Ovary (tissue), 9 donors: Measurements from ENCODE around the gene VPS29. TPM values are rescaled to one million over a fixed set of nuclear protein-coding genes. Genes with fewer than 3 reads are reported as not detected.
"Not testable (repeated sequence)": the region's sequence is repeated elsewhere in the genome, so short reads cannot be mapped to it uniquely, and the experiment has no call there.

Experiments used
- DNase-seq, 5 donors: peaks; one replicate each; pipeline ENCODE4 v3.0.0-alpha.2; 2019 to 2020
- H3K27ac ChIP-seq, 2 donors: fragments of 200-600 bp; one replicate each; pipeline versions ENCODE4 v1.5.1 to v1.8.0; 2019 to 2022
- H3K27me3 ChIP-seq: fragments of 200-600 bp; one replicate; pipeline ENCODE4 v1.8.0; 2022
- H3K36me3 ChIP-seq: fragments of 200-600 bp; sonication (generic); one replicate; pipeline ENCODE4 v1.5.1; 2019
- H3K4me1 ChIP-seq: one replicate; pipeline ENCODE4 v1.8.1; 2013; ENCODE audit warnings: mild to moderate bottlenecking, moderate library complexity; ENCODE audit not compliant: insufficient read depth
- H3K4me3 ChIP-seq: fragments of 200-600 bp; sonication (generic); one replicate; pipeline ENCODE4 v1.5.1; 2017
- H3K9me3 ChIP-seq, 2 donors: fragments of 200-600 bp in 1 of 2; sonication (generic) in 1 of 2; one replicate each; pipeline versions ENCODE4 v1.5.1 to v1.8.1; 2013 to 2019; ENCODE audit warnings: mild to moderate bottlenecking in 1 of 2, moderate library complexity in 1 of 2
- EP300 ChIP-seq: sonication (generic); formaldehyde crosslinking; IDR thresholded peaks from one replicate; pipeline ENCODE4 v1.6.1; 2017; ENCODE audit warnings: antibody characterized with exemption
- POLR2A ChIP-seq: fragments of 450-650 bp; IDR thresholded peaks from one replicate; pipeline ENCODE4 v1.6.1; 2017; ENCODE audit warnings: antibody characterized with exemption, mild to moderate bottlenecking, moderate library complexity
- WGBS, 3 donors: extraction: QIAGEN DNeasy Blood & Tissue Kit in 1 of 3; methylation state at CpG; one replicate each; pipeline versions ENCODE4 v1.1.5 to v1.1.7; 2013 to 2017; 5-methylcytosine and 5-hydroxymethylcytosine counted together
- intact Hi-C, 4 donors: fragments of 100-400 bp; cut with DNase I; formaldehyde crosslinking; loops; one replicate each; pipeline versions ENCODE4 v1.11.0 to v1.15.1; 2022 to 2023
- polyA plus RNA-seq, 2 donors: library from polyadenylated mRNA; stranded (reverse); fragments of 200-250 nt in 1 of 2; fragments of 350-450 nt in 1 of 2; fragmentation: Illumina TruSeq in 1 of 2; extraction: RNeasy Lipid Tissue Mini Kit (QIAGEN cat#74804) in 1 of 2; gene quantifications; one replicate each; pipeline ENCODE4 v1.2.3, GENCODE V29; 2013 to 2014
- total RNA-seq, 7 donors: library from RNA; depleted of rRNA in 2 of 7; stranded (reverse); fragments of >200 nt in 2 of 7; fragmentation: NEBNext Ultra II Directional in 3 of 7; extraction: Animal tissue kit (Norgen Biotek cat#: 25700) in 3 of 7; gene quantifications; one replicate each; pipeline versions ENCODE4 v1.1.0 to v1.2.4, GENCODE V29; 2016 to 2023
- TF ChIP-seq, protein P1 (sequence below), 3 donors: fragments of 450-650 bp in 2 of 3; fragments of 200-600 bp in 1 of 3; IDR thresholded peaks; one replicate each; pipeline versions ENCODE4 v1.5.1 to v1.8.0; 2016 to 2022; ENCODE audit warnings: antibody characterized with exemption in 3 of 3, mild to moderate bottlenecking in 1 of 3
- donor health status: DM: no; HTN: no; CAD: no; lungs with moderate emphysema.
- donor health status: DM: no; HTN: no; CAD: no.
- donor health status: Bipolar disorder and iron deficiency.
- donor health status: DM: yes; HTN: yes; CAD: no.
- donor health status: DM: no; HTN: no; CAD: no.
- donor health status: DM: yes; HTN: yes; CAD: no.

The VPS29 gene
- total and polyA plus RNA-seq, 9 donors = 51.3 to 134 (median 82.8) TPM

DNA sequence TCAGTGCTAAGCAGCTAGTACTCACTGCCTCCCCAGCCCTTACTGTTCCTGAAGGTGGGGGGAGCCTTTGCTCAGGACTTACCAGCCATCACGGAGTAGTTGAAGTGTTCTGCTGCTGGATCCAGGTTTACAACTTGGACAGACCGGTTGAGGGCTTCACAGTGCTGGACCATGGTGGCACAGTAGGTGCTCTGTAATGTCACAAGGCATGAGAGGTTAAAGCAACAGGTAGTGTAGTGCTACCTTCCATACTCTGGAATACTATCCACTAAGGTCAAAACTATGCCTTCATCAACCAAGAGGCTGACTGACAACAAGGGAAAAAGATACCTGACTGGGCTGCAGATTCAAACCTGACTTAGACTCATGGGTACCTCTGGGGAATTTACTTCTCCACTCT is 36.9 kb downstream of the VPS29 start:
- H3K36me3 ChIP-seq = no peaks in the 10 kb centered on the region
- H3K9me3 ChIP-seq = no peaks in the 10 kb centered on the region
- H3K27ac ChIP-seq = no peak overlapping the region
- peaks cover 8% of the 10 kb centered on the region for H3K4me1 ChIP-seq
- WGBS, 3 donors = 79 to 85% (median 82%) methylated on average over 2 of the region's 2 CpGs
- H3K27me3 ChIP-seq = no peaks in the 10 kb centered on the region
- TF ChIP-seq, protein P1, sequence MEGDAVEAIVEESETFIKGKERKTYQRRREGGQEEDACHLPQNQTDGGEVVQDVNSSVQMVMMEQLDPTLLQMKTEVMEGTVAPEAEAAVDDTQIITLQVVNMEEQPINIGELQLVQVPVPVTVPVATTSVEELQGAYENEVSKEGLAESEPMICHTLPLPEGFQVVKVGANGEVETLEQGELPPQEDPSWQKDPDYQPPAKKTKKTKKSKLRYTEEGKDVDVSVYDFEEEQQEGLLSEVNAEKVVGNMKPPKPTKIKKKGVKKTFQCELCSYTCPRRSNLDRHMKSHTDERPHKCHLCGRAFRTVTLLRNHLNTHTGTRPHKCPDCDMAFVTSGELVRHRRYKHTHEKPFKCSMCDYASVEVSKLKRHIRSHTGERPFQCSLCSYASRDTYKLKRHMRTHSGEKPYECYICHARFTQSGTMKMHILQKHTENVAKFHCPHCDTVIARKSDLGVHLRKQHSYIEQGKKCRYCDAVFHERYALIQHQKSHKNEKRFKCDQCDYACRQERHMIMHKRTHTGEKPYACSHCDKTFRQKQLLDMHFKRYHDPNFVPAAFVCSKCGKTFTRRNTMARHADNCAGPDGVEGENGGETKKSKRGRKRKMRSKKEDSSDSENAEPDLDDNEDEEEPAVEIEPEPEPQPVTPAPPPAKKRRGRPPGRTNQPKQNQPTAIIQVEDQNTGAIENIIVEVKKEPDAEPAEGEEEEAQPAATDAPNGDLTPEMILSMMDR (IDR thresholded peaks at IDR 0.05) = no peak
- no peak for TF ChIP-seq EP300
- no peak for TF ChIP-seq POLR2A
- no peak overlapping the region for H3K4me3 ChIP-seq
- intact Hi-C loops = loop anchor here in 2 of 4 donors (5.0 to 10.0 kb wide), 3 partner anchors 137 to 422 kb away; no protein-coding TSS in a partner anchor
- DNase-seq = no peak

DNA sequence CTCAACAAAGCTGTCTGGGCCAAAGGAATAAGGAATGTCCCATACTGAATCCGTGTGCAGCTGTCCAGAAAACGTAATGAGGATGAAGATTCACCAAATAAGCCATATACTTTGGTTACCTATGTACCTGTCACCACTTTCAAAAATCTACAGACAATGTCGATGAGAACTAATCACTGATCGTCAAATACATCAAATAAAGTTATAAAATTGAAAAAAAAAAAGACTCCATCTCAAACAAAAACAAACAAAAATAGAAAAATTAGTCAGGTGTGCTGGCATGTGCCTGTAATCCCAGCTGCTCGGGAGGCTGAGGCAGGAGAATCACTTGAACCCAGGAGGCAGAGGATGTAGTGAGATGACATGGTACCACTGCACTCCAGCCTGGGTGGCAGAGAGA is 40.7 kb downstream of the VPS29 start:
- H3K4me1 ChIP-seq, H3K9me3 ChIP-seq, DNase-seq, H3K27me3 ChIP-seq, H3K27ac ChIP-seq, H3K4me3 ChIP-seq, H3K36me3 ChIP-seq: not testable (repeated sequence)
- intact Hi-C loops = loop anchor here in 1 of 4 donors (10.0 kb wide), 1 partner anchor 424 kb away; no protein-coding TSS in a partner anchor
- 86 to 90% (median 88%) methylated on average over 5 of the region's 5 CpGs for WGBS, 3 donors

DNA sequence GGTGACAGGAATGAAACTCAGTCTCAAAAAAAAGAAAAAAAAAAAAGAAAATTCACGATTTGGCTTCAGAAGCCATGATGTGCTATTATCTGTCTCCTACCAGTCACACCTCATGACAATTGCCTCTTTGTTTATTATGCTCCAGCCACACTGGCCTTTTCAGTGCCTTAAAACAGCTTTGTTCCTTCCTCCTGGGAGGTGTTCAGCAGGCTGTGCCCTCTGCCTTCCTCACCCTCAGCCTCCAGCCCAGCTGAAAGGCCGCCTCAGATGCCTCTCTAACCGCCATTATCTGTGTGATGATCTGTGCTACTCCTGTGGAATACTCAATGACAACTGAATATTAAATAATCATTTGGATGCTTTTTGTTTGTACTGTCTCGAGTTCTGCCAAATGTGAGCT is 43.2 kb downstream of the VPS29 start:
- 89 to 93% (median 92%) methylated on average over 4 of the region's 4 CpGs for WGBS, 3 donors
- no peaks in the 10 kb centered on the region for H3K27me3 ChIP-seq
- no peaks in the 10 kb centered on the region for H3K36me3 ChIP-seq
- TF ChIP-seq EP300 (no peak), POLR2A (no peak)
- TF ChIP-seq, protein P1 (IDR thresholded peaks at IDR 0.05) = no peak
- no peaks in the 10 kb centered on the region for H3K9me3 ChIP-seq
- no peak overlapping the region for H3K4me3 ChIP-seq
- no peaks in the 10 kb centered on the region for H3K4me1 ChIP-seq
- intact Hi-C loops = loop anchor here in 2 of 4 donors (10.0 kb wide), 2 partner anchors 236 to 426 kb away; no protein-coding TSS in a partner anchor
- no peak for DNase-seq
- H3K27ac ChIP-seq = no peak overlapping the region

DNA sequence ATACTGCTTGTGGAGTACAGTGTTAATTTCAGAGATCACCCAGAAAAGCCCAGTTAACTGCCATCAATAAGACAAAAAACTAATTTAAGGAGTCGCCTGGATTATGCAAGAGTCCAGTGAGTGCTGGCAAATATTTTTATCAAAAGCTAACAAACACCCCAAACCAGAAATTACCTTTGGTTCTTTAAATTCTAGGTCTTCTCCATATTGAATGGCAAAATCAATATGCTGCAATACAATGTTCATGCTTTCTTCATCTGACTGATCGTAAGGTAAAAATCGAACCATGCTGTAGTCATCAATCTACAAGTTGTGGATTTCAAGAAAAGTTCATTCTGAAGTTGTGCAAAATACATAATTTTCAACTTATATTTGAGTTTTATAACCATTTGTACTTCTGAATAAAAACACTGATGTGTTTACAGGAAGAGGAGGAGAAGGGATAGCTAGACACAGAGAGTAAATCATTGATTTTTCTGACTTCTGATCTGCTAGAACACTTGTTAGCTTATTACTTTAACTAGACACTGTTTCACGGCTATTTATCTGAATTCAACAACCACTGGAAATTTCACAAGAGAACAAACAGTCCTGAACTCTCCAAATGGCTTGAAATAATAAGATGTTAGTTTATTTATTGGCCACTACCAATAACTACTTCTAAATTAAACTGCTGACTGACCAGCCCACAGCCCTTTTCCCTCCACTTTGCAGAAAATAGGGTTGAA is 48.2 kb downstream of the VPS29 start:
- no peak overlapping the region for H3K27ac ChIP-seq
- TF ChIP-seq, protein P1 (IDR thresholded peaks at IDR 0.05) = no peak
- TF ChIP-seq POLR2A (no peak), EP300 (no peak)
- DNase-seq = no peak
- no peaks in the 10 kb centered on the region for H3K27me3 ChIP-seq
- no peak overlapping the region for H3K4me3 ChIP-seq
- no peaks in the 10 kb centered on the region for H3K9me3 ChIP-seq
- 86 to 90% (median 89%) methylated on average over 4 of the region's 4 CpGs for WGBS, 3 donors
- peaks cover 4% of the 10 kb centered on the region for H3K4me1 ChIP-seq
- H3K36me3 ChIP-seq = no peaks in the 10 kb centered on the region
- intact Hi-C loops = loop anchor here in 2 of 4 donors (5.0 to 10.0 kb wide), 5 partner anchors 144 to 434 kb away; no protein-coding TSS in a partner anchor

DNA sequence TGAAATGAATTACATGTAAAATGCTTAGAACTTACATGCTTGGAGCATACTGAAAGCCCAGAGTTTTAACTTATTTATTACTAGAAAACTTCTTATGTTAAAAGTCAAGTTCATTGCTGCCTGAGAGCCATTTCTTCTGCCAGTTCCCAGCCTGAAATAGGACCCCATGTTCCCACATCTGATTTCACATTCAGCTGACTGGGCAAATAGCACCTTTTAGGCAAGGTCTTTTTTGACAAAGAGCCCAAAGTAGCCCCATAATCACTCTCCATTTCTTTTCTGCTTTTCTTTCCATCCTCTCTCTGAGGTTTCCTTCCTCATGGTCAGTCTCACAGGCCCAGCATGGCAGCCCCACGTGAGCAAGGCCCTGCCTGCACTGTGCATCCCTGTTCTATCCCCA is 50.6 kb downstream of the VPS29 start:
- peaks cover 4% of the 10 kb centered on the region for H3K4me1 ChIP-seq
- intact Hi-C loops = loop anchor here in 2 of 4 donors (5.0 to 10.0 kb wide), 5 partner anchors 146 to 436 kb away; no protein-coding TSS in a partner anchor

More for the DNA sequence above, 50.6 kb downstream of the VPS29 start:
- 41 to 59% (median 52%) methylated on average over 1 of the region's 1 CpG for WGBS, 3 donors
- TF ChIP-seq EP300 (no peak), POLR2A (no peak)
- TF ChIP-seq, protein P1 (IDR thresholded peaks at IDR 0.05) = no peak
- DNase-seq = no peak
- no peak overlapping the region for H3K4me3 ChIP-seq
- no peaks in the 10 kb centered on the region for H3K36me3 ChIP-seq
- no peak overlapping the region for H3K27ac ChIP-seq
- H3K27me3 ChIP-seq = no peaks in the 10 kb centered on the region
- H3K9me3 ChIP-seq = no peaks in the 10 kb centered on the region
